OCI-LY3 (cell line): Measurements from ENCODE around the gene SNAI1.
"Not testable (repeated sequence)": the region's sequence is repeated elsewhere in the genome, so short reads cannot be mapped to it uniquely, and the experiment has no call there.

Source experiments
- H2AFZ ChIP-seq: fragments of 200-600, 300-600 bp; shearing (Covaris generic); 2 replicates; pipeline ENCODE4 v1.6.0; 2014; ENCODE audit warnings: antibody characterized with exemption, low read depth, low read length
- H3K27ac ChIP-seq: fragments of 200-600, 300-600 bp; sonication (generic); 2 replicates; pipeline ENCODE4 v1.5.1; 2014; ENCODE audit warnings: mild to moderate bottlenecking, low read length, moderate library complexity, mixed read lengths
- H3K27me3 ChIP-seq: fragments of 200-600, 300-600 bp; sonication (generic); 2 replicates; pipeline ENCODE4 v1.6.1; 2014; ENCODE audit warnings: low read depth, low read length, mixed read lengths
- H3K36me3 ChIP-seq: fragments of 200-600, 300-600 bp; sonication (generic); replicated peaks from 2 replicates; pipeline ENCODE3; 2014; ENCODE audit warnings: low read depth, low read length, mixed read lengths
- H3K4me1 ChIP-seq: fragments of 300-600, 200-600 bp; sonication (generic); 2 replicates; pipeline ENCODE4 v1.6.1; 2014; ENCODE audit warnings: low read length, mixed read lengths
- H3K4me2 ChIP-seq: fragments of 200-600, 300-600 bp; sonication (generic); 2 replicates; pipeline ENCODE4 v1.6.1; 2014; ENCODE audit warnings: low read length, mixed read lengths
- H3K4me3 ChIP-seq: fragments of 300-600, 200-600 bp; sonication (generic); 2 replicates; pipeline ENCODE4 v1.5.1; 2014; ENCODE audit warnings: antibody characterized with exemption, mild to moderate bottlenecking, low read length, moderate library complexity
- H3K79me2 ChIP-seq: fragments of 300-600, 200-600 bp; shearing (Covaris generic); 2 replicates; pipeline ENCODE4 v1.6.1; 2014; ENCODE audit warnings: mild to moderate bottlenecking, low read length, mixed read lengths
- H3K9ac ChIP-seq: fragments of 300-600, 200-600 bp; shearing (Covaris generic); 2 replicates; pipeline ENCODE4 v1.6.0; 2014; ENCODE audit warnings: mild to moderate bottlenecking, low read length, moderate library complexity
- H3K9me3 ChIP-seq: fragments of 200-600, 300-600 bp; shearing (Covaris generic); 2 replicates; pipeline ENCODE4 v1.6.1; 2014; ENCODE audit warnings: low read length, mixed read lengths; ENCODE audit not compliant: insufficient read depth
- H4K20me1 ChIP-seq: fragments of 200-600, 300-600 bp; sonication (generic); 2 replicates; pipeline ENCODE4 v1.6.1; 2016; ENCODE audit warnings: low read length, mixed read lengths; ENCODE audit not compliant: insufficient read depth
- EZH2phosphoT487 ChIP-seq: fragments of 200-600 bp; shearing (Covaris generic); IDR thresholded peaks from 2 replicates; pipeline ENCODE4 v1.6.1; 2018; ENCODE audit warnings: antibody characterized with exemption, mixed run types, low read depth
- TF ChIP-seq, protein P1 (sequence below): fragments of 200-600, 300-600 bp; sonication (generic); IDR thresholded peaks from 2 replicates; pipeline ENCODE4 v1.5.1; 2014; ENCODE audit warnings: antibody characterized with exemption, low read length, low read depth

Gene SNAI1

DNA sequence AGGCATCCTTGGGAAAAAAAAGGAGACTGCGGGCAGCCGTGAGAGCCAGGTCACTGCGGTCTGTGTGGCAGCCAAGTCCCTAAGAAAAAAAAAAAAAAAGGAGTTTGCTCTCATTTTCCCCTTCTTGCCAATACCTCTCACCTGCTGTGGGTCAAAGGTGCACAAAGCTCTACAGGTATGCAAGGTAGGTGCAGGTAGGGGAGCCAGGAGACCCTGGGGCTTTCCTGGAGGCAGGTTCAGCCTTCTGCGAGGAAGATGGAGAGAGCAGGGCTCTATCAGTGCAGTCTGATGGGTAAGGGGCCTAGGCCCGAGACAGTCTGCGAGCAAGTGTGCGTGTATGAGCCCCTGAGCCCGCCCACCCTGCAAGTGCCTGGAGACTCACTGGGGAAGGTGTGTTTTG is 12.3 kb upstream of the SNAI1 start:
- H3K4me1 ChIP-seq, result peaks cover 7% of the 10 kb centered on the region
- H2AFZ ChIP-seq, result no peak overlapping the region
- H3K4me3 ChIP-seq, result no peak overlapping the region
- TF ChIP-seq EZH2phosphoT487, result no peak
- TF ChIP-seq, protein P1, sequence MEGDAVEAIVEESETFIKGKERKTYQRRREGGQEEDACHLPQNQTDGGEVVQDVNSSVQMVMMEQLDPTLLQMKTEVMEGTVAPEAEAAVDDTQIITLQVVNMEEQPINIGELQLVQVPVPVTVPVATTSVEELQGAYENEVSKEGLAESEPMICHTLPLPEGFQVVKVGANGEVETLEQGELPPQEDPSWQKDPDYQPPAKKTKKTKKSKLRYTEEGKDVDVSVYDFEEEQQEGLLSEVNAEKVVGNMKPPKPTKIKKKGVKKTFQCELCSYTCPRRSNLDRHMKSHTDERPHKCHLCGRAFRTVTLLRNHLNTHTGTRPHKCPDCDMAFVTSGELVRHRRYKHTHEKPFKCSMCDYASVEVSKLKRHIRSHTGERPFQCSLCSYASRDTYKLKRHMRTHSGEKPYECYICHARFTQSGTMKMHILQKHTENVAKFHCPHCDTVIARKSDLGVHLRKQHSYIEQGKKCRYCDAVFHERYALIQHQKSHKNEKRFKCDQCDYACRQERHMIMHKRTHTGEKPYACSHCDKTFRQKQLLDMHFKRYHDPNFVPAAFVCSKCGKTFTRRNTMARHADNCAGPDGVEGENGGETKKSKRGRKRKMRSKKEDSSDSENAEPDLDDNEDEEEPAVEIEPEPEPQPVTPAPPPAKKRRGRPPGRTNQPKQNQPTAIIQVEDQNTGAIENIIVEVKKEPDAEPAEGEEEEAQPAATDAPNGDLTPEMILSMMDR, result no peak
- H3K27ac ChIP-seq, result no peak overlapping the region
- H3K36me3 ChIP-seq, result no peaks in the 10 kb centered on the region
- no peaks in the 10 kb centered on the region for H3K9me3 ChIP-seq
- no peak overlapping the region for H3K4me2 ChIP-seq
- no peaks in the 10 kb centered on the region for H4K20me1 ChIP-seq
- H3K9ac ChIP-seq, result no peak overlapping the region
- no peaks in the 10 kb centered on the region for H3K27me3 ChIP-seq
- no peaks in the 10 kb centered on the region for H3K79me2 ChIP-seq

DNA sequence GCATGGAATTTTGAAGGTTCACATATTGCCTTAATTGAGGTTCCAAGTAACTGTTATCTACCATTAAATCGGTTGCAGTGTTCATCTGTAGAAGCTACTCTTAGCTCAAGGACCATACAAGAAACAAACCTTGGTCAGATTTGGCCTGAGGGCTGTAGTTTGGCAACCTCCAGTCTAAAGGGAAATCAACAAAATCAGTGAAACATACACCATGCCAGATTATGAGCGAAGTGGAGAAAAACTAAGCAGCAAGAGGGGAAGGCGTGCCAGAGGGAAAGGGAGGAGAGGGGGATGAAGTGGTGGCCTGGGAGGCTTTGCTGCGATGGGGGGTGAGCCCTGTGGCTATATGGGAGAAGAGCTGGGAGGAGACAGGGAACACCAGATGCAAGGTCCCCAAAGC is 8.8 kb upstream of the SNAI1 start:
- Histone ChIP-seq H3K36me3 (no peaks in the 10 kb centered on the region), H4K20me1 (no peaks in the 10 kb centered on the region), H3K9me3 (no peaks in the 10 kb centered on the region), H3K27ac (no peak overlapping the region), H3K4me3 (no peak overlapping the region), H3K4me1 (peaks cover 19% of the 10 kb centered on the region), H3K27me3 (no peaks in the 10 kb centered on the region), H2AFZ (no peak overlapping the region), H3K9ac (no peak overlapping the region), H3K79me2 (no peaks in the 10 kb centered on the region), H3K4me2 (no peak overlapping the region)
- TF ChIP-seq EZH2phosphoT487, result no peak
- TF ChIP-seq, protein P1, result no peak

DNA sequence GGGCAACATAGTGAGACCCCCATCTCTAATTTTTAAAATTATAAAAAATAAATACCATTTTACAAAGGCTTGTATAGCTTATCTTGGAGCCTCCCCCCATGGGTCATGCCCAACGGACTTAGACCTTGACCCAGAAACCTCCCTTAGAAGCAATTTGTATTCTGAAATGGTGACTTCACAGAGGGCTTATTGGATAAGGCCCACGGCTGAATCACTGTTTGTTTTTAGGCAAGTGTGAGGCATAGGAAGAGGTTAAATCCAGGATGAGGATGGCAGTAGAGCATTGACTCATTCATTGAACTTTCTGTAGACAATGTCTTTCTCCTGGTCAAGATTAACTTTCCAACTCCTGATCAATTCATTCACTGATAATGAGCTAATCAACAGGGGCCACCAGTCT is 6.2 kb upstream of the SNAI1 start:
- no peak overlapping the region for H2AFZ ChIP-seq
- peaks cover 4% of the 10 kb centered on the region; the same call in 1 of the 2 replicates for H3K27me3 ChIP-seq
- H3K36me3 ChIP-seq, result no peaks in the 10 kb centered on the region
- H3K9ac ChIP-seq, result no peak overlapping the region
- no peak overlapping the region for H3K4me2 ChIP-seq
- no peaks in the 10 kb centered on the region for H4K20me1 ChIP-seq
- TF ChIP-seq, protein P1, result no peak
- TF ChIP-seq EZH2phosphoT487, result no peak
- H3K9me3 ChIP-seq, result no peaks in the 10 kb centered on the region
- H3K79me2 ChIP-seq, result no peaks in the 10 kb centered on the region
- no peak overlapping the region for H3K27ac ChIP-seq
- peaks cover 27% of the 10 kb centered on the region for H3K4me1 ChIP-seq
- no peak overlapping the region for H3K4me3 ChIP-seq

DNA sequence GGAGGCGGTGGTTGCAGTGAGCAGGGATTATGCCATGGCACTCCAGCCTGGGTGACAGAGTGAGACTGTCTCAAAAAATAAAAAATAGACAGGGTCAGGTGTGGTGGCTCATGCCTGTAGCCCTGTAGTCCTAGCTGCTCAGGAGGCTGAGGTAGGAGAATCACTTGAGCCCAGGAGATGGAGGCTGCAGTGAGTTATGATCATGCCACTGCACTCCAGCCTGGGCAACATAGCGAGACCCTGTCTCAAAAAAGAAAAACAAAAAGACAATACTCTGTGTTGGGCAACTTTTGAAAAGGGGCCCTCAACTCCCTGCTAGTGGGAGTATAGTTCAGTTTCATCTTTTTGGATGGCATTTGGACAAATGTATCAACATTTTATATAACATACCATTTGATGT is 5.0 kb upstream of the SNAI1 start:
- H2AFZ ChIP-seq, H3K27me3 ChIP-seq, H3K4me3 ChIP-seq, H4K20me1 ChIP-seq, H3K36me3 ChIP-seq, H3K27ac ChIP-seq, H3K9ac ChIP-seq, H3K9me3 ChIP-seq, H3K4me2 ChIP-seq, H3K79me2 ChIP-seq: not testable (repeated sequence)
- peaks cover 37% of the 10 kb centered on the region for H3K4me1 ChIP-seq

DNA sequence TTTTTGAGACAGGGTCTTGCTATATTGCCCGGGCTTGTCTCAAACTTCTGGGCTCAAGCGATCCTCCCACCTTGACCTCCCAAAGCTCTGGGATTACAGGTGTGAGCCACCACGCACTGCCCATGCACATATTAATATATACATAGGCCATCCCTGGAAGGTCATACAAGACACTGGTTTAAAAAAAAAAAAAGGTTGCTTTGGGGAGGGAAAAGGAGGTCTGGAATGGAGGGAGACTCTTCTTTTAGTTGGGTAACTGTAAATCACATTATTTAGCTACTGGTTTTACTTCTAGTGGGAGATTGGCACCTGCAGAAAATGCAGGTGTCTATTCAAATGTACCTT is 4.1 kb upstream of the SNAI1 start:
- Histone ChIP-seq H3K4me3 (peak overlapping the region; percentile 75), H3K36me3 (no peaks in the 10 kb centered on the region), H3K4me2 (peak overlapping the region; percentile 84), H3K27ac (no peak overlapping the region), H3K27me3 (peaks cover 4% of the 10 kb centered on the region; the same call in 1 of the 2 replicates), H3K9me3 (no peaks in the 10 kb centered on the region), H4K20me1 (no peaks in the 10 kb centered on the region), H3K79me2 (no peaks in the 10 kb centered on the region), H3K4me1 (peaks cover 43% of the 10 kb centered on the region), H2AFZ (peak overlapping the region; percentile 91; the same call in 1 of the 2 replicates), H3K9ac (peak overlapping the region; percentile 63)
- TF ChIP-seq EZH2phosphoT487, result no peak
- TF ChIP-seq, protein P1, result no peak
